Measurements from ENCODE around the gene ACTR3C.

ACTR3C gene

GRCh38 chr7:150340875-150341262 lies 17.5 kb upstream of the ACTR3C start:
- DNase-seq, result no peak

GRCh38 chr7:150340024-150340749 lies 16.8 kb upstream of the ACTR3C start:
- peaks cover 36% of the 10 kb centered on the region for H3K27me3 ChIP-seq (replicated peaks)
- no peak for TF ChIP-seq CTCF (IDR thresholded peaks at IDR 0.05; ENCODE audit: low read depth, low read length, missing control alignments)
- DNase-seq, result no peak
- H3K36me3 ChIP-seq (replicated peaks), result no peaks in the 10 kb centered on the region
- H3K4me3 ChIP-seq (ENCODE audit: low read depth, low read length), result no peak overlapping the region
- no peak overlapping the region for H3K27ac ChIP-seq
- in situ Hi-C loops (cut with HindIII; ENCODE audit: low pct_ligation_motif_present, low sequenced_read_pairs), result no loop called here

More at GRCh38 chr7:150340875-150341262, 17.5 kb upstream of the ACTR3C start:
- TF ChIP-seq CTCF (IDR thresholded peaks at IDR 0.05; ENCODE audit: low read depth, low read length, missing control alignments), result no peak
- Histone ChIP-seq H3K27ac (no peak overlapping the region), H3K27me3 (replicated peaks) (peaks cover 36% of the 10 kb centered on the region), H3K4me3 (ENCODE audit: low read depth, low read length) (no peak overlapping the region), H3K36me3 (replicated peaks) (no peaks in the 10 kb centered on the region)
- in situ Hi-C loops (cut with HindIII; ENCODE audit: low pct_ligation_motif_present, low sequenced_read_pairs), result no loop called here

- no peak for TF ChIP-seq CTCF (IDR thresholded peaks at IDR 0.05; ENCODE audit: low read depth, low read length, missing control alignments)
- H3K27ac ChIP-seq, result no peak overlapping the region
- no peak overlapping the region for H3K4me3 ChIP-seq (ENCODE audit: low read depth, low read length)
- H3K36me3 ChIP-seq (replicated peaks), result no peaks in the 10 kb centered on the region
- DNase-seq, result no peak
- H3K27me3 ChIP-seq (replicated peaks), result peaks cover 36% of the 10 kb centered on the region
- in situ Hi-C loops (cut with HindIII; ENCODE audit: low pct_ligation_motif_present, low sequenced_read_pairs), result no loop called here
These were observed 16.1 kb upstream of the ACTR3C start for GRCh38 chr7:150339409-150339809.

GRCh38 chr7:150338166-150338829 lies 15.0 kb upstream of the ACTR3C start:
- no peak for TF ChIP-seq CTCF (IDR thresholded peaks at IDR 0.05; ENCODE audit: low read depth, low read length, missing control alignments)
- no peak overlapping the region for H3K27ac ChIP-seq
- no peaks in the 10 kb centered on the region for H3K36me3 ChIP-seq (replicated peaks)
- DNase-seq, result no peak
- in situ Hi-C loops (cut with HindIII; ENCODE audit: low pct_ligation_motif_present, low sequenced_read_pairs), result no loop called here
- H3K27me3 ChIP-seq (replicated peaks), result peaks cover 36% of the 10 kb centered on the region
- no peak overlapping the region for H3K4me3 ChIP-seq (ENCODE audit: low read depth, low read length)

GRCh38 chr7:150337659-150338081 lies 14.3 kb upstream of the ACTR3C start:
- DNase-seq, result no peak
- Histone ChIP-seq H3K27ac (no peak overlapping the region), H3K4me3 (ENCODE audit: low read depth, low read length) (no peak overlapping the region), H3K36me3 (replicated peaks) (no peaks in the 10 kb centered on the region), H3K27me3 (replicated peaks) (peaks cover 33% of the 10 kb centered on the region)
- in situ Hi-C loops (cut with HindIII; ENCODE audit: low pct_ligation_motif_present, low sequenced_read_pairs), result no loop called here
- TF ChIP-seq CTCF (IDR thresholded peaks at IDR 0.05; ENCODE audit: low read depth, low read length, missing control alignments), result no peak

All from brain microvascular endothelial cell (primary cell).